ENCODE data around the gene SORT1. TPM values are rescaled to one million over a fixed set of nuclear protein-coding genes. Genes with fewer than 3 reads are reported as not detected.

Gene SORT1
- polyA plus RNA-seq, 1 donor from 2014 or later = 33.3 TPM

DNA sequence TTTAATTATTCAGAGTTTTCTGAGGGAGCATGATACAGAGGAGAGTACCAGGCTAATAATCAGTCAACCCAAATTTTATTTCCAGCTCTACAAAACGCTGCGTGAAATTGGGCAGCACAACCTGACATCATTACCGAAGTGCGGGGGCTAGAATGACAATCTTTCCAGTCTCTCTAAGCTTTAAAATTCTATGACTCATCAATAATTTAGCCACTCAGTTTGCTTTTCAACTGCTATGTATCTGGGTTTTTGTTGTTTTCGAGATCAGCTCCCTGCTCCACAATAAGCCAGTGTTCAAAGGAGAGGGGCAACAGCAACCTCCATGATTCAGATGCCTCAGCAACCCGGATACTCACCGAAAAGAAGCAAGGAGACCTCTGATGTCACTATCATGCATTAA, 13.9 kb downstream of the SORT1 start:
- Histone ChIP-seq H3K4me3 (ENCODE audit: low read length) (no peak overlapping the region), H3K9me3 (ENCODE audit: low read length) (no peaks in the 10 kb centered on the region), H3K9me2 (ENCODE audit: insufficient read depth, low read length) (no peaks in the 10 kb centered on the region), H3F3A (ENCODE audit: insufficient read depth, low read length, poor library complexity, severe bottlenecking) (no peaks in the 10 kb centered on the region), H2AFZ (ENCODE audit: low read depth, low read length) (no peak overlapping the region), H3K9ac (ENCODE audit: low read length) (no peak overlapping the region), H3K36me3 (ENCODE audit: insufficient read depth, low read length) (no peaks in the 10 kb centered on the region), H3K4me2 (ENCODE audit: low read length) (no peak overlapping the region), H3K79me2 (replicated peaks; ENCODE audit: insufficient read depth, low read length) (peaks cover 43% of the 10 kb centered on the region), H3K27me3 (ENCODE audit: insufficient read depth, low read depth, low read length) (no peaks in the 10 kb centered on the region), H4K20me1 (ENCODE audit: insufficient read depth) (no peaks in the 10 kb centered on the region), H3K27ac (ENCODE audit: low read length) (no peak overlapping the region)
- TF ChIP-seq MXI1 (conservative IDR thresholded peaks at IDR 0.05; ENCODE audit: poor library complexity, severe bottlenecking) (no peak), POLR2AphosphoS5 (IDR thresholded peaks at IDR 0.05) (no peak), EZH2 (IDR thresholded peaks at IDR 0.05; ENCODE audit: borderline replicate concordance, insufficient read depth, low read length, poor library complexity, severe bottlenecking) (no peak)

DNA sequence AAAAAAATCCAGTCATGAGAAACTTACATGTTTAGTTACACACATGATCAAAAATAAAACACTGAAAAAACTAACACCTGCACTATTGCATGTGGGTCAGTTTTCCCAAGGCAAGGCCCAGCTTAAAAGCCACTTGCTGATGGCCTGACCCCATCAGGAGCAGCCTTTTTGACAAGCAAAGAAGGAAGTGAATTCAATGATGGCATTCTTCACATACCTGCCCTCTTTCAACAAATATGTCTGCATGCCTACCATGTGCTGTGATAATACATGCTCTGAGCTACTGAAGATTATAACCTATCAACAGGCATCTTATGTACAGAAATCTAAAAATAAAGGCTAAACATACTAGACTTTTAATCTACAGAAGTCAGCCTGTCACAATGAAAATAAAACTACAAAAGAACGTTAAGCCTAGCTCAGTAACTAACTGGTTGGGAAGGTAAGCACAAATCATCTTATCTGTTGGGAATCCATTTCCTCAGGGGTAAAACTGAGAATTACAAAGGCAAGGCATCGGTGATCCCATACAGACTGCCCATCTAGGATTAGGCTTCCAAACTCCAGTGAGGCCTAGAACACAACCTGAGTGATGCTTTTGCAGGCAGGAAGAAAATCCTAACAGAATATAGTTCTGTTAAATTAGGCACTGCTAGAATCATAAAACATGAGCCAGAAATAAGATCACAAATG, 14.5 kb downstream of the SORT1 start:
- H3K9ac ChIP-seq (ENCODE audit: low read length) = no peak overlapping the region
- no peak for TF ChIP-seq EZH2 (IDR thresholded peaks at IDR 0.05; ENCODE audit: borderline replicate concordance, insufficient read depth, low read length, poor library complexity, severe bottlenecking)
- no peak for TF ChIP-seq TAF1 (IDR thresholded peaks at IDR 0.05; ENCODE audit: low read depth)
- peaks cover 38% of the 10 kb centered on the region for H3K79me2 ChIP-seq (replicated peaks; ENCODE audit: insufficient read depth, low read length)

DNA sequence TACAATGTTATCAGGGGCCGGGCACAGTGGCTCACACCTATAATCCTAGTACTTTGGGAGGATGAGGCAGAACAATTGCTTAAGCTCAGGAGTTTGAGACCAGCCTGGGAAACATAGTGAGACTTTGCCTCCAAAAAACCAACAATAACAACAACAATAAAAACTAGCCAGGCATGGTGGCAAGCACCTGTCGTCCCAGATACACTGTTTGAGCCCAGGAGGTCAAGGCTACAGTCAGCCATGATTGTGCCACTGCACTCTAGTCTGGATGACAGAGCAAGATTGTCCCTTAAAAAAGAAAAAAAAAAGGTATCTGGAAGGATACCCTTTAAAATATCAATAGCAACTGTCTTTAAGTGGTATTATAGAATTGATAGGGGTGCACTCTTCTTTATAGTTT, 16.1 kb downstream of the SORT1 start:
- no peaks in the 10 kb centered on the region for H3K9me2 ChIP-seq (ENCODE audit: insufficient read depth, low read length)
- H3K4me2 ChIP-seq (ENCODE audit: low read length) = no peak overlapping the region
- H3F3A ChIP-seq (ENCODE audit: insufficient read depth, low read length, poor library complexity, severe bottlenecking) = no peaks in the 10 kb centered on the region
- H3K36me3 ChIP-seq (ENCODE audit: insufficient read depth, low read length) = no peaks in the 10 kb centered on the region
- H3K79me2 ChIP-seq (replicated peaks; ENCODE audit: insufficient read depth, low read length) = peaks cover 44% of the 10 kb centered on the region
- H3K27ac ChIP-seq (ENCODE audit: low read length) = no peak overlapping the region
- no peak overlapping the region for H3K4me3 ChIP-seq (ENCODE audit: low read length)
- TF ChIP-seq RAD21 (conservative IDR thresholded peaks at IDR 0.05) (no peak), EZH2 (IDR thresholded peaks at IDR 0.05; ENCODE audit: borderline replicate concordance, insufficient read depth, low read length, poor library complexity, severe bottlenecking) (no peak)
- H3K9ac ChIP-seq (ENCODE audit: low read length) = no peak overlapping the region
- no peaks in the 10 kb centered on the region for H4K20me1 ChIP-seq (ENCODE audit: insufficient read depth)
- no peak overlapping the region for H2AFZ ChIP-seq (ENCODE audit: low read depth, low read length)
- no peaks in the 10 kb centered on the region for H3K27me3 ChIP-seq (ENCODE audit: insufficient read depth, low read depth, low read length)
- no peaks in the 10 kb centered on the region for H3K9me3 ChIP-seq (ENCODE audit: low read length)

More for the DNA sequence above, 14.5 kb downstream of the SORT1 start:
- no peaks in the 10 kb centered on the region for H3K9me2 ChIP-seq (ENCODE audit: insufficient read depth, low read length)
- no peak overlapping the region for H3K27ac ChIP-seq (ENCODE audit: low read length)
- no peak overlapping the region for H2AFZ ChIP-seq (ENCODE audit: low read depth, low read length)
- no peaks in the 10 kb centered on the region for H3K36me3 ChIP-seq (ENCODE audit: insufficient read depth, low read length)
- no peaks in the 10 kb centered on the region for H3K27me3 ChIP-seq (ENCODE audit: insufficient read depth, low read depth, low read length)
- H3K4me2 ChIP-seq (ENCODE audit: low read length) = no peak overlapping the region
- no peaks in the 10 kb centered on the region for H4K20me1 ChIP-seq (ENCODE audit: insufficient read depth)
- H3K4me3 ChIP-seq (ENCODE audit: low read length) = no peak overlapping the region
- H3F3A ChIP-seq (ENCODE audit: insufficient read depth, low read length, poor library complexity, severe bottlenecking) = no peaks in the 10 kb centered on the region
- H3K9me3 ChIP-seq (ENCODE audit: low read length) = no peaks in the 10 kb centered on the region

DNA sequence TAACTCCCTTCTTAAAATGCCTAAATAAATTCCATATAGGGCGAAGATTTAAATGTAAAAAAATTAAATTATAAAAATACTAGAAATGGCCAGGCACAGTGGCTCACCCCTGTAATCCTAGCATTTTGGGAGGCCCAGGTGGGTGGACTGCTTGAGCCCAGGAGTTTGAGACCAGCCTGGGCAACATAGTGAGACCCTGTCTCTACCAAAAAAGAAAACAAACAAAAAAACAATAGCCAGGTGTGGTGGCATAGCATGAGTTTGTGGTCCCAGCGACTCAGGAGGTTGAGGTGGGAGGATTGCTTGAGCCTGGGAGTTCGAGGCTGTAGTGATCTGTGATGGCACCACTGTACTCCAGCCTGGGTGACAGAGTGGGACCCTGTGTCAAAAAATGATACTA, 17.8 kb downstream of the SORT1 start:
- Histone ChIP-seq H3K9me2 (ENCODE audit: insufficient read depth, low read length) (no peaks in the 10 kb centered on the region), H3K79me2 (replicated peaks; ENCODE audit: insufficient read depth, low read length) (peaks cover 31% of the 10 kb centered on the region), H4K20me1 (ENCODE audit: insufficient read depth) (no peaks in the 10 kb centered on the region), H3K4me2 (ENCODE audit: low read length) (no peak overlapping the region), H3K4me3 (ENCODE audit: low read length) (no peak overlapping the region), H3K36me3 (ENCODE audit: insufficient read depth, low read length) (no peaks in the 10 kb centered on the region), H3K9ac (ENCODE audit: low read length) (no peak overlapping the region), H3F3A (ENCODE audit: insufficient read depth, low read length, poor library complexity, severe bottlenecking) (no peaks in the 10 kb centered on the region), H3K27me3 (ENCODE audit: insufficient read depth, low read depth, low read length) (no peaks in the 10 kb centered on the region), H2AFZ (ENCODE audit: low read depth, low read length) (no peak overlapping the region), H3K9me3 (ENCODE audit: low read length) (no peaks in the 10 kb centered on the region), H3K27ac (ENCODE audit: low read length) (no peak overlapping the region)
- TF ChIP-seq RAD21 (conservative IDR thresholded peaks at IDR 0.05) = no peak
- TF ChIP-seq, protein P1, sequence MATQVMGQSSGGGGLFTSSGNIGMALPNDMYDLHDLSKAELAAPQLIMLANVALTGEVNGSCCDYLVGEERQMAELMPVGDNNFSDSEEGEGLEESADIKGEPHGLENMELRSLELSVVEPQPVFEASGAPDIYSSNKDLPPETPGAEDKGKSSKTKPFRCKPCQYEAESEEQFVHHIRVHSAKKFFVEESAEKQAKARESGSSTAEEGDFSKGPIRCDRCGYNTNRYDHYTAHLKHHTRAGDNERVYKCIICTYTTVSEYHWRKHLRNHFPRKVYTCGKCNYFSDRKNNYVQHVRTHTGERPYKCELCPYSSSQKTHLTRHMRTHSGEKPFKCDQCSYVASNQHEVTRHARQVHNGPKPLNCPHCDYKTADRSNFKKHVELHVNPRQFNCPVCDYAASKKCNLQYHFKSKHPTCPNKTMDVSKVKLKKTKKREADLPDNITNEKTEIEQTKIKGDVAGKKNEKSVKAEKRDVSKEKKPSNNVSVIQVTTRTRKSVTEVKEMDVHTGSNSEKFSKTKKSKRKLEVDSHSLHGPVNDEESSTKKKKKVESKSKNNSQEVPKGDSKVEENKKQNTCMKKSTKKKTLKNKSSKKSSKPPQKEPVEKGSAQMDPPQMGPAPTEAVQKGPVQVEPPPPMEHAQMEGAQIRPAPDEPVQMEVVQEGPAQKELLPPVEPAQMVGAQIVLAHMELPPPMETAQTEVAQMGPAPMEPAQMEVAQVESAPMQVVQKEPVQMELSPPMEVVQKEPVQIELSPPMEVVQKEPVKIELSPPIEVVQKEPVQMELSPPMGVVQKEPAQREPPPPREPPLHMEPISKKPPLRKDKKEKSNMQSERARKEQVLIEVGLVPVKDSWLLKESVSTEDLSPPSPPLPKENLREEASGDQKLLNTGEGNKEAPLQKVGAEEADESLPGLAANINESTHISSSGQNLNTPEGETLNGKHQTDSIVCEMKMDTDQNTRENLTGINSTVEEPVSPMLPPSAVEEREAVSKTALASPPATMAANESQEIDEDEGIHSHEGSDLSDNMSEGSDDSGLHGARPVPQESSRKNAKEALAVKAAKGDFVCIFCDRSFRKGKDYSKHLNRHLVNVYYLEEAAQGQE (IDR thresholded peaks at IDR 0.05; ENCODE audit: borderline replicate concordance) = no peak
- no peak for TF ChIP-seq MXI1 (conservative IDR thresholded peaks at IDR 0.05; ENCODE audit: poor library complexity, severe bottlenecking)
- TF ChIP-seq EZH2 (IDR thresholded peaks at IDR 0.05; ENCODE audit: borderline replicate concordance, insufficient read depth, low read length, poor library complexity, severe bottlenecking) = no peak
- TF ChIP-seq EP300 (conservative IDR thresholded peaks at IDR 0.05; ENCODE audit: poor library complexity, severe bottlenecking) = no peak
- TF ChIP-seq POLR2AphosphoS5 (IDR thresholded peaks at IDR 0.05) = no peak
- no peak for TF ChIP-seq SMC3 (conservative IDR thresholded peaks at IDR 0.05; ENCODE audit: poor library complexity)
- TF ChIP-seq, protein P2, sequence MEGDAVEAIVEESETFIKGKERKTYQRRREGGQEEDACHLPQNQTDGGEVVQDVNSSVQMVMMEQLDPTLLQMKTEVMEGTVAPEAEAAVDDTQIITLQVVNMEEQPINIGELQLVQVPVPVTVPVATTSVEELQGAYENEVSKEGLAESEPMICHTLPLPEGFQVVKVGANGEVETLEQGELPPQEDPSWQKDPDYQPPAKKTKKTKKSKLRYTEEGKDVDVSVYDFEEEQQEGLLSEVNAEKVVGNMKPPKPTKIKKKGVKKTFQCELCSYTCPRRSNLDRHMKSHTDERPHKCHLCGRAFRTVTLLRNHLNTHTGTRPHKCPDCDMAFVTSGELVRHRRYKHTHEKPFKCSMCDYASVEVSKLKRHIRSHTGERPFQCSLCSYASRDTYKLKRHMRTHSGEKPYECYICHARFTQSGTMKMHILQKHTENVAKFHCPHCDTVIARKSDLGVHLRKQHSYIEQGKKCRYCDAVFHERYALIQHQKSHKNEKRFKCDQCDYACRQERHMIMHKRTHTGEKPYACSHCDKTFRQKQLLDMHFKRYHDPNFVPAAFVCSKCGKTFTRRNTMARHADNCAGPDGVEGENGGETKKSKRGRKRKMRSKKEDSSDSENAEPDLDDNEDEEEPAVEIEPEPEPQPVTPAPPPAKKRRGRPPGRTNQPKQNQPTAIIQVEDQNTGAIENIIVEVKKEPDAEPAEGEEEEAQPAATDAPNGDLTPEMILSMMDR (IDR thresholded peaks at IDR 0.05; ENCODE audit: poor library complexity, severe bottlenecking) = no peak
- TF ChIP-seq TAF1 (IDR thresholded peaks at IDR 0.05; ENCODE audit: low read depth) = no peak
